SJCRH30 (cell line): ENCODE data around the gene PARD3. TPM values are rescaled to one million over a fixed set of nuclear protein-coding genes. Genes with fewer than 3 reads are reported as not detected.
"Not testable (repeated sequence)": the region's sequence is repeated elsewhere in the genome, so short reads cannot be mapped to it uniquely, and the experiment has no call there.

Experiments used
- DNase-seq, 2 experiments: peaks; one replicate each; pipeline ENCODE4 v3.0.0-alpha.2; 2015 to 2020
- H3K27ac ChIP-seq: fragments of 250-450 bp; sonication (Bioruptor Pico); 2 replicates; pipeline ENCODE4 v1.5.1; 2020; ENCODE audit warnings: mild to moderate bottlenecking, moderate library complexity
- H3K27me3 ChIP-seq: fragments of 250-450 bp; sonication (Bioruptor Pico); 2 replicates; pipeline ENCODE4 v1.5.1; 2020; ENCODE audit warnings: mild to moderate bottlenecking, moderate library complexity
- H3K36me3 ChIP-seq: fragments of 250-450 bp; sonication (Bioruptor Pico); 2 replicates; pipeline ENCODE4 v1.5.1; 2020; ENCODE audit warnings: mild to moderate bottlenecking, moderate library complexity
- H3K4me1 ChIP-seq: fragments of 250-450 bp; sonication (Bioruptor Pico); 2 replicates; pipeline ENCODE4 v1.5.1; 2020; ENCODE audit warnings: mild to moderate bottlenecking, moderate library complexity
- H3K4me3 ChIP-seq: fragments of 250-450 bp; sonication (Bioruptor Pico); 2 replicates; pipeline ENCODE4 v1.5.1; 2020; ENCODE audit warnings: mild to moderate bottlenecking, moderate library complexity
- H3K9me3 ChIP-seq: fragments of 250-450 bp; sonication (Bioruptor Pico); replicated peaks from 2 replicates; pipeline ENCODE4 v1.5.1; 2020; ENCODE audit warnings: mild to moderate bottlenecking, moderate library complexity
- total RNA-seq: library from RNA; depleted of rRNA; stranded (reverse); fragments of >200 nt; shearing (Covaris generic); gene quantifications from 2 replicates; pipeline ENCODE4 v1.2.3, GENCODE V29; 2014

PARD3 gene
- total RNA-seq, 1 experiment from 2014 or later = 58.7 TPM

- H3K36me3 ChIP-seq = 0 out of 2 replicates have a peak, but pooled peaks cover 2% of the 10 kb centered on the region
- DNase-seq = no peak
- H3K27ac ChIP-seq = no peak overlapping the region
- no peaks in the 10 kb centered on the region for H3K27me3 ChIP-seq
- H3K4me1 ChIP-seq = peaks cover 17% of the 10 kb centered on the region
- H3K4me3 ChIP-seq = no peak overlapping the region
- H3K9me3 ChIP-seq = no peaks in the 10 kb centered on the region
Observed at GRCh38 chr10:34403512-34403911, 411.6 kb downstream of the PARD3 start.

- Histone ChIP-seq H3K27ac (no peak overlapping the region), H3K36me3 (0 out of 2 replicates have a peak, but pooled peaks cover 2% of the 10 kb centered on the region), H3K9me3 (no peaks in the 10 kb centered on the region), H3K4me3 (no peak overlapping the region), H3K27me3 (no peaks in the 10 kb centered on the region), H3K4me1 (no peaks in the 10 kb centered on the region)
- DNase-seq = no peak
Observed at GRCh38 chr10:34400075-34400474, 415.0 kb downstream of the PARD3 start.

- H3K4me3 ChIP-seq = no peak overlapping the region
- no peaks in the 10 kb centered on the region for H3K27me3 ChIP-seq
- no peak overlapping the region for H3K27ac ChIP-seq
- DNase-seq = no peak
- H3K4me1 ChIP-seq = no peaks in the 10 kb centered on the region
- 0 out of 2 replicates have a peak, but pooled peaks cover 2% of the 10 kb centered on the region for H3K36me3 ChIP-seq
- H3K9me3 ChIP-seq = no peaks in the 10 kb centered on the region
Observed at GRCh38 chr10:34399013-34399412, 416.1 kb downstream of the PARD3 start.

- no peaks in the 10 kb centered on the region for H3K9me3 ChIP-seq
- H3K27me3 ChIP-seq = no peaks in the 10 kb centered on the region
- 0 out of 2 replicates have a peak, but pooled peaks cover 2% of the 10 kb centered on the region for H3K36me3 ChIP-seq
- no peak overlapping the region for H3K4me3 ChIP-seq
- no peak overlapping the region for H3K27ac ChIP-seq
- no peak for DNase-seq
- no peaks in the 10 kb centered on the region for H3K4me1 ChIP-seq
Observed at GRCh38 chr10:34397324-34397723, 417.8 kb downstream of the PARD3 start.

- no peaks in the 10 kb centered on the region for H3K4me1 ChIP-seq
- H3K36me3 ChIP-seq = no peaks in the 10 kb centered on the region
- no peak for DNase-seq
- H3K4me3 ChIP-seq = no peak overlapping the region
- no peak overlapping the region for H3K27ac ChIP-seq
- H3K9me3 ChIP-seq = no peaks in the 10 kb centered on the region
- H3K27me3 ChIP-seq = no peaks in the 10 kb centered on the region
Observed at GRCh38 chr10:34396663-34397062, 418.4 kb downstream of the PARD3 start.

GRCh38 chr10:34392641-34393170 is 422.4 kb downstream of the PARD3 start:
- DNase-seq = no peak
- no peaks in the 10 kb centered on the region for H3K4me1 ChIP-seq
- no peaks in the 10 kb centered on the region for H3K27me3 ChIP-seq
- no peaks in the 10 kb centered on the region for H3K36me3 ChIP-seq
- no peak overlapping the region for H3K27ac ChIP-seq
- no peaks in the 10 kb centered on the region for H3K9me3 ChIP-seq
- H3K4me3 ChIP-seq = no peak overlapping the region

GRCh38 chr10:34391168-34391567 is 423.9 kb downstream of the PARD3 start:
- not testable (repeated sequence) for DNase-seq, H3K9me3 ChIP-seq, H3K27me3 ChIP-seq, H3K4me1 ChIP-seq, H3K4me3 ChIP-seq, H3K36me3 ChIP-seq, H3K27ac ChIP-seq

GRCh38 chr10:34389801-34390200 is 425.3 kb downstream of the PARD3 start:
- Histone ChIP-seq H3K9me3 (no peaks in the 10 kb centered on the region), H3K36me3 (no peaks in the 10 kb centered on the region), H3K4me1 (no peaks in the 10 kb centered on the region), H3K4me3 (no peak overlapping the region), H3K27ac (no peak overlapping the region), H3K27me3 (no peaks in the 10 kb centered on the region)
- no peak for DNase-seq

GRCh38 chr10:34386921-34387320 is 428.2 kb downstream of the PARD3 start:
- no peaks in the 10 kb centered on the region for H3K9me3 ChIP-seq
- DNase-seq = no peak
- H3K27ac ChIP-seq = no peak overlapping the region
- H3K36me3 ChIP-seq = no peaks in the 10 kb centered on the region; the same call in 1 of the 2 replicates
- H3K4me1 ChIP-seq = no peaks in the 10 kb centered on the region
- no peaks in the 10 kb centered on the region for H3K27me3 ChIP-seq
- H3K4me3 ChIP-seq = no peak overlapping the region

- Histone ChIP-seq H3K4me3 (no peak overlapping the region), H3K9me3 (no peaks in the 10 kb centered on the region), H3K27ac (no peak overlapping the region), H3K27me3 (no peaks in the 10 kb centered on the region), H3K4me1 (no peaks in the 10 kb centered on the region), H3K36me3 (peaks cover 3% of the 10 kb centered on the region)
- no peak for DNase-seq
Observed at GRCh38 chr10:34384372-34384771, 430.7 kb downstream of the PARD3 start.

- H3K4me3 ChIP-seq = no peak overlapping the region
- no peaks in the 10 kb centered on the region for H3K9me3 ChIP-seq
- H3K27me3 ChIP-seq = no peaks in the 10 kb centered on the region
- H3K4me1 ChIP-seq = no peaks in the 10 kb centered on the region
- no peak for DNase-seq
- H3K27ac ChIP-seq = no peak overlapping the region
- H3K36me3 ChIP-seq = peaks cover 3% of the 10 kb centered on the region
Observed at GRCh38 chr10:34382626-34383025, 432.5 kb downstream of the PARD3 start.

GRCh38 chr10:34380856-34381255 is 434.2 kb downstream of the PARD3 start:
- Histone ChIP-seq H3K27ac (no peak overlapping the region), H3K4me3 (no peak overlapping the region), H3K9me3 (no peaks in the 10 kb centered on the region), H3K27me3 (no peaks in the 10 kb centered on the region), H3K4me1 (no peaks in the 10 kb centered on the region), H3K36me3 (peaks cover 9% of the 10 kb centered on the region)
- no peak for DNase-seq

GRCh38 chr10:34378297-34378696 is 436.8 kb downstream of the PARD3 start:
- Histone ChIP-seq H3K27me3 (no peaks in the 10 kb centered on the region), H3K27ac (no peak overlapping the region), H3K36me3 (peaks cover 9% of the 10 kb centered on the region), H3K4me3 (no peak overlapping the region), H3K4me1 (no peaks in the 10 kb centered on the region), H3K9me3 (no peaks in the 10 kb centered on the region)
- no peak for DNase-seq

- DNase-seq = no peak
- H3K4me3 ChIP-seq = no peak overlapping the region
Observed at GRCh38 chr10:34377833-34378232, 437.3 kb downstream of the PARD3 start.

GRCh38 chr10:34374356-34375045 is 440.6 kb downstream of the PARD3 start:
- no peak overlapping the region for H3K27ac ChIP-seq
- no peaks in the 10 kb centered on the region for H3K27me3 ChIP-seq
- DNase-seq = no peak
- no peak overlapping the region for H3K4me3 ChIP-seq
- H3K36me3 ChIP-seq = peaks cover 11% of the 10 kb centered on the region
- H3K4me1 ChIP-seq = no peaks in the 10 kb centered on the region
- no peaks in the 10 kb centered on the region; the same call in 1 of the 2 replicates for H3K9me3 ChIP-seq

More at GRCh38 chr10:34377833-34378232, 437.3 kb downstream of the PARD3 start:
- no peak overlapping the region for H3K27ac ChIP-seq
- no peaks in the 10 kb centered on the region for H3K9me3 ChIP-seq
- no peaks in the 10 kb centered on the region for H3K27me3 ChIP-seq
- H3K36me3 ChIP-seq = peaks cover 9% of the 10 kb centered on the region
- no peaks in the 10 kb centered on the region for H3K4me1 ChIP-seq

GRCh38 chr10:34373211-34373610 is 441.9 kb downstream of the PARD3 start:
- H3K9me3 ChIP-seq = no peaks in the 10 kb centered on the region; the same call in 1 of the 2 replicates
- no peaks in the 10 kb centered on the region for H3K27me3 ChIP-seq
- H3K4me1 ChIP-seq = no peaks in the 10 kb centered on the region
- no peak for DNase-seq
- H3K36me3 ChIP-seq = peaks cover 11% of the 10 kb centered on the region
- H3K4me3 ChIP-seq = no peak overlapping the region
- H3K27ac ChIP-seq = no peak overlapping the region
